NCI-H128 (cell line): Measurements from ENCODE around the gene SPEM2.
A peak's percentile ranks its signal among the peaks of the same experiment; 100 is the strongest.

Experiments
- DNase-seq: peaks from one replicate; lab custom pipeline; 2025; ENCODE audit not compliant: unreplicated experiment; lab: John Stamatoyannopoulos, UW

Gene SPEM2

GRCh38 chr17:7403977-7404736 lies 21.3 kb upstream of the SPEM2 start, which contains the start of gene TMEM256:
Gene TMEM256 (minus strand): TSS chr17:7404097. CDS start chr17:7404084, 13 bp downstream.
- DNase-seq, result peak; percentile 90

DNA sequence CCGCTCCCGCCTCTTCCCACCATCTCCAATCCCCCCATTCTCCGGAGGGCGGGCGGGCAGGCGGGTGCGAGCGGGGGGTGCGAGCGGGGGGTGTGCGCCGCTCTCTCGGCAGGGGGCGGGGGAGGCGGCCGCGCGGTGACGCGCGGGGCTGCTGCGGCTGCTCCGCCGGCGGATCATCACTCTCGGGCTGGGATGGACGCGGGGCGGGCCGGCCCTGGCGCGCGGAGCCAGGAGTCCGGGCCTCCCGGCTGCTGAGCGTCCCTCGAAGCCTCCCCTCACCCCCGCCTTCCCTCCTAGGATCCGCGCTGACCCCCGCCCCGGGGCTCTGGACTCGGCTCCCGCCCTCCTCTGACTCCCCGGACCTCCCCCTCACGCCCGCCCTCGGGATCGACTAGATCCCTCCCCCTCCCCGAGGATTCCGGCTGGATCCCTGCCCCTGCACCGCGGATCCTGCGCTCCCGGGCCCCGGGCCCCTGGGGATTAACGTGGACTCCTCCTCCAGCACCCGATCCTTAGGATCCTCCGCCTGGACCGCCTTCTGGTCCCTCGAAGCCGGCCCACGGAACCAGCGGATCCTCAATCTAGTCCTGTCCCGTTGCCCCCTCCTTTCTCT lies 20.6 kb upstream of the SPEM2 start:
- DNase-seq, result no peak

GRCh38 chr17:7405350-7406234 lies 19.8 kb upstream of the SPEM2 start:
- no peak for DNase-seq

DNA sequence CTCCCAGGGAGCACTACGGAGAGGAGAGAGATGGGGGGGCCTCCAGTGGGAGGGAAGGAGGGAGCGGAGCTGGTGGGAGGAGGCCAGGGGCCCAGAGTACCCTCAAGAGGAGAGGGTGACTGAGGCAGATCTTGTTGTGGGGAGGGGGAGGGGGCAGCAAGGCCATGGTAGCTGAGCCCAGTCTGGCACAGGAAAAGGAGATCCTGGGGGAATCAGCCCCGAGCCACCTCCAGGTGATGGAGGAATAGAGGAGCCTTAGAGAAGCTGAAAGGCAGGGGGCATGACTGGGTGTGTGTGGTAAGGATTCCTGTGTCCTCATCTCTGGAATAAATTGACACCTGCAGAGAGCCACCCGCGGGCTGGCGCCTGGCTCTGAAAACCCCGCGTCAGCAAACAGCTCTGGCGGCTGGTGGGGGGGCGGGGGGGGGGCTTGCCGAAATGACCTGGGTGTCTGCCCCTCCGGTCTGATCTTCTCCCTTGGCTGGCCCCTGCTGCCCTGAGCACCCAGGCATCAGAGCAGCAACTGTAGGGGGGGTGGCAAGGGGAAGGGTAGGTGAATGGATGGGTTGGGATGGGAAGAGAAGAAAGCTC lies 19.1 kb upstream of the SPEM2 start:
- DNase-seq, result no peak

DNA sequence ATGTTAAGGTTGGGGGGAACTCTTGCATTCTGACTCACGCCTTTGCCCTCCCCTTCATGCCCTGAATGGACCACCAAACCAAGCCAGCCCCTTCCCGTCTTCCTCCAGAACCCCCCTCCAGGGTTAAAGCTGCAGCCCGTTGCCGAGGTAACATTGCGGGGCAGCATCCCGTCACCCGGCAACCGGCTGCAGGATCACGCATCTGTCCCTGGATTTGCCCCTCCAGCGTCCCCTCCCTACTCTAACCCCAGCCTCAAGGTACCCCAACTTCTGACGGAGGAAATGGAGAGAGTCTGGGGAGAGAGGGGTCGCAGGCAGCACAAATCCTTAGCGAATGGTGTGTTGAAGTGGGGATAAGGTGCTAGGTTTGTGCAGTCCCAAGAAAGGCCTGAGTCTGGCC lies 18.3 kb upstream of the SPEM2 start:
- DNase-seq, result no peak

DNA sequence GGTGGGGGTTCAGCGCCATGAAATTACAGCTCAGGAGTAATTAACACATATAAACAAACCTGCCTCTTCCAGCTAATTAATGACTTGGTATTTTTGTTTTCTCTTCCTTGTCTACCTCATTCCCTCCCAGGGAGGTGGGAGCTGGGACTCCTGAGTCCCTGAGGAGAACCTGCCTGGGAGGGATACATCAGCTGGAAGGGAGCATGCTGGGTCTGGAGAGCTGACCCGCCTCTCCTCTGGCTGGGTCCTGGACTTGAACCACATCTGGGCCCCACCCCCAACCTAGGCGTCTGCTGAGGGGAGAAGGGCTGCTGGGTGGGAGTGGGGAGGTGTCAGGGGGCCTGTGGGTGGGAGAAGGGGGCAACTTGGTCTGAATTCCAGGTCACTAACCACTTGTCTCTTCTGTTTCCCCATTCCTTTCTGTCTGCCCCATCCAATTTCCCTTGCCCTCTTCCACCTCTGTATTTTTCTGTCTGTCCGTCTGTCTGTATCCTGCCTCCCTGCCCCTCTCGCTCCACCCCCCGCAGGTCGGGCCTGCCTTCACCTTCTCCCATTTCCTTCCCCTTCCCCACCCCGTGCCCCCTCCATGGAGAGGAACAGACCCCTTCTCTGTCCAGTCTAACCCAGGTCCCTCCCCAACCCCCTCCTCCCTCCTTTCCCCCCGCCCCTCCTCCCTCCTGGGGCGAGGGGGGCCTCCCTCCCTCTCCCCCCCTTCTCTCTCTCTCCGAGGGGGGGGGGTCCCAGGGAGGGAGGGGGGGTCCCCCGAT lies 17.7 kb upstream of the SPEM2 start, which contains the start of gene NLGN2:
TSS of gene NLGN2 (plus strand) at position 361 of the 767 bp plus-strand sequence. CDS start 411 bp downstream, outside the sequence.
- no peak for DNase-seq

- no peak for DNase-seq
Measured at GRCh38 chr17:7408252-7408727, 17.1 kb upstream of the SPEM2 start.

DNA sequence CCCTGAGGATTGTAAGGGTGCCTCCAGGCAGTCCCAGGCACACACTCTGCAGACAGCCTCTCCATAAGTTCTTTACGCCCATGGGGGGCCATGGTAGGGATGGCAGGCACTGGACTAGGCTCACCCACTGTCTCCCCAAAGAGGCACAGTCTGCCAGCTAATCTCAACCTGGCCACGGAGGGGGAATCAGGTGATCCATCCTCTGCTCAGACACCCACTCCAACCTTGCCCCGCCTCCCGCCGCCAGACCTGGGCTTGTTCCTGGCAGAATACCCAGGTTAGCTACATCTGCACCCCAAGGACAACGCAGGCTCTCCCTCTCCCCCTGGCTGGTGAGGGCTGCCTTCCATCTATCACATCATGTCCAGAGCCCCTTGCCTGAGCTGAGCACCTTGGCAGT lies 16.6 kb upstream of the SPEM2 start:
- DNase-seq, result no peak

DNA sequence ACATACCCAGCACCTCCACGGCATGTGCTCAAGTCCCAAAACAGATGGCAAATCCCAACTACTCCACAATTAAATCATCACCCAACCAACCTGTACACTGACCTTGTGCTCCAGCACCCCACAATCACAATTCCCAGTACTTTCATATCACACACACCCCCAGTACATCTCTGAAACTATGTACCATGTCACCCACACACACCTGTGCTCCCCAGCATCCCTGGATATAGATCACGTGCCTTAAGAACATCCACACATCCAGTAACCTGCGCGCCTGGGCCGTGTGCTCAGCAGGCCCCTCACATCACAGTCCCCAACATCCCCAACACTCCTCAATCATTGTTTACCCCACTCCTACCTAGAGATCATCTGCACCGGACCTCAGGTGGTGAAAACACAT lies 15.7 kb upstream of the SPEM2 start:
- no peak for DNase-seq

DNA sequence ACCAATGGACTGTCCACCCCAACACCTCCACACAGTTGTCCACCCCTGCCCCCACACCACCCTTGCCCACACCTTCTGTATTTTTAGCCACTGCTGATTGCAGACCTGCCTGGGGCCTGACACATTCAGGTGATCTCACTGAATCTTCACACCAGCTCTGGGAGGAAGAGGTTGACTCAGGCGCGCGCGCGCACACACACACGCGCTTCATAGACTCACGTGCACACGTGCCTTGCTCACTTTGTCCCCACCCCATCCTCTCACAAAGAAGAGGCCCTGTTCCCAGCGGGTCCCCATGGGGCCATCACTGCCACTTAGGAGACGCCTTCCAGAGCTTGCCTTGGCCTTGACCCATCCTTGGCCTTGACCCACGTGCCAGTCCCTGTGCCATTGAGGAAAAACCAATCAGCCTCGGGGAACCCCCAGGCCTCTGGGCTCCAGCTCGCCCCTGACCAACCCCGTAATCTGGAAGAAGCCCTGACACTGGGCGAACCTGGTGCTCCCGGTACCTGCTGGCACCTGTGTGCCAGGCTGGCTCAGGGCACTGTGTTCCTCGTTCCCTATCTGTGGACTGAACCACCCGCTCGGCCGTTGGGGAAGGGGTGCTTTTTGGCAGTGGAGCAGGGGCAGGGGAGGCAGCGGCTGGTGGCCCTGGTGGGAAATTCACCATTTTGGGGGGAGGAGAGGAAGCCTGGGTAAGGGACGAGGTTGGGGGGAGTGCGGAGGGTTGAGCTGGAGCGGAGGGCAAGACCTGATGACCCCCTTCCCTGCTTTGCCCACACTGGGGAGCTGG lies 14.6 kb upstream of the SPEM2 start:
- no peak for DNase-seq

DNA sequence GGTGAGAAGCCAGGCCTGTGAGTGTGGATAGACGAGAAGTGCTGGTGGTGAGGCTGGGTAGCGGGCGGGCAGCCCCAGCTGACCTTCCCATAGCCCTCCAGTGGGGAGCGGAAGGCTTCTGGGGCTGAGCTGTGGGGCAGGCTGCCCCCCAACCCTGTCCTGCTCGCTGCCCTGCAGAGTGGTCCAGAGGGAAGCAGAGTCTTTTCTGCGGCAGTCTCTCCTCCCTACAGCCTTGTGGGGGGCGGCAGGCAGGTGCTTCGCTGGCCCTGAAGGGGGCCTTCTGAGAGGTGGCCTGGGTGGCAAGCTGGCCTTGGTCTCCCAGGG lies 14.0 kb upstream of the SPEM2 start:
- no peak for DNase-seq

DNA sequence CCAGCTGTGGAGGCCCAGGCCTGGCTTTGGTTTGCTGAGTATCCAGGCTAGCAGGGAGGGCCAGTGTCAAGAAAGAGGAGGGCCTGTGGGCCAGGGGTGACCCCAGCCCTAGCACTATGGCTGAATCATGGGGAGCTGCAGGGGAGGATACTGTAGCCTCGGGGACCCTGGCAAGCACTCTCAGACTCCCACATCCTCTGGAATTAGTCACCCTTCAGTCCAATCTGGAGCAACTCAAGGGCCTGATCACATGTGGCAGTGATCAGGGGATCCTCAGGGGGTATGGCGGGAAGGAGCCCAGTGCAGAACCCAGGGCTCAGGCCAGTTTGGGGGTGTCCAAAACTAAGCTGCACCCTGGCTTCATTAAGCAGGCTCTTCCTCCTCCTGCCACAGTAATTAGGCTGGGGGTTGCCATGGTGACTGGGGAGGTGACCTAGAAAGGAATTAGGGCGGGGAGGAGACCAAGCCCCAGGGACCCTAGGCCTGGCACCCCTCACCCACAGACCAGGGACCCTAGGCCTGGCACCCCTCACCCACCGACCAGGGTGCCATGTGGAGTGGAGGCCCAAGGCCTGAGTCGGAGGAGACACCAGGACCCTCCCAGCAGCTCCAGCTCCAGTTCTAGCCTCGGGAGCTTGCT lies 11.9 kb upstream of the SPEM2 start:
- no peak for DNase-seq

- no peak for DNase-seq
Measured at GRCh38 chr17:7414837-7415236, 10.6 kb upstream of the SPEM2 start.

DNA sequence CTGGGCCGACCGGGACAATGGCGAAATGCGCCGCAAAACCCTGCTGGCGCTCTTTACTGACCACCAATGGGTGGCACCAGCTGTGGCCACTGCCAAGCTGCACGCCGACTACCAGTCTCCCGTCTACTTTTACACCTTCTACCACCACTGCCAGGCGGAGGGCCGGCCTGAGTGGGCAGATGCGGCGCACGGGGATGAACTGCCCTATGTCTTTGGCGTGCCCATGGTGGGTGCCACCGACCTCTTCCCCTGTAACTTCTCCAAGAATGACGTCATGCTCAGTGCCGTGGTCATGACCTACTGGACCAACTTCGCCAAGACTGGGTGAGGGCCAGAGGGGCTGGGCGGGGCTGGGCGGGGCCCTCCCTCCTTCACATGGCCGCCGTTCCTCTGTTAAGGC lies 9.6 kb upstream of the SPEM2 start:
- no peak for DNase-seq

GRCh38 chr17:7416323-7416722 lies 9.1 kb upstream of the SPEM2 start:
- DNase-seq, result no peak

DNA sequence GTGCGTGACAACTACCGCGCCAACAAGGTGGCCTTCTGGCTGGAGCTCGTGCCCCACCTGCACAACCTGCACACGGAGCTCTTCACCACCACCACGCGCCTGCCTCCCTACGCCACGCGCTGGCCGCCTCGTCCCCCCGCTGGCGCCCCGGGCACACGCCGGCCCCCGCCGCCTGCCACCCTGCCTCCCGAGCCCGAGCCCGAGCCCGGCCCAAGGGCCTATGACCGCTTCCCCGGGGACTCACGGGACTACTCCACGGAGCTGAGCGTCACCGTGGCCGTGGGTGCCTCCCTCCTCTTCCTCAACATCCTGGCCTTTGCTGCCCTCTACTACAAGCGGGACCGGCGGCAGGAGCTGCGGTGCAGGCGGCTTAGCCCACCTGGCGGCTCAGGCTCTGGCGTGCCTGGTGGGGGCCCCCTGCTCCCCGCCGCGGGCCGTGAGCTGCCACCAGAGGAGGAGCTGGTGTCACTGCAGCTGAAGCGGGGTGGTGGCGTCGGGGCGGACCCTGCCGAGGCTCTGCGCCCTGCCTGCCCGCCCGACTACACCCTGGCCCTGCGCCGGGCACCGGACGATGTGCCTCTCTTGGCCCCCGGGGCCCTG lies 8.3 kb upstream of the SPEM2 start:
- no peak for DNase-seq

DNA sequence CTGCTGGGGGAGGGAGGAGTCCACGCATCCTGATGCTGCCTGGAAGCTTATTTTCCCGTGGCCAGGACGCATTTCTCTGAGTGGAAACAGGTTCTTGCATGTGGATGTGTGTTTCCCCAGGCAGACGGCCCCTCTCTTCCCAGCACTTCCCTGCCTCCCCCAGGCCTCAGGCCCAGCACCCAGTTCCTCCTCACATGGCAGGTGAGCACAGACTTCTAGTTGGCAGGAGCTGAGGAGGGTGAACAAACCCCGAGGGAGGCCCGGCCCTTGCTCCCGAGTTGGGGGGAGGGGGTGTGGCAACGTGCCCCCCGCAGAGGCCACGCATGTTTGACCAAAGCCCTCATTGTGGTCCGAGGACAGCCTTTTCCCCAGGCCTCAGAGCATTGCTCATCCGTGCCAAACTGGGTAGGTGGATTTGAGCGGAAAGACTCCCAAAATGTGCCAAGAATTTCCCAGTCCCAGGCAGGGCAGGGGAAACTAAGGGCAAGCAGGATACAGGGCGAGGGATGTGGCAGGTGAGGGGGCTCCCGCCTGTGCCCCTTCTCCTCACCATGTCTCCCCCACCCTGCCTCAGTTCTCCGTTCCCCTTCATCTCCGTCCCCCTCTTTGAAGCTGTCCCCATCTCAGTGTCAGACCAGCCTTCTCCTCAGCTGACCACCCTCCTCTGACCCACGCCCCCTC lies 6.8 kb upstream of the SPEM2 start:
- no peak for DNase-seq
